ENCODE data around the gene PIGZ.

Gene PIGZ

DNA sequence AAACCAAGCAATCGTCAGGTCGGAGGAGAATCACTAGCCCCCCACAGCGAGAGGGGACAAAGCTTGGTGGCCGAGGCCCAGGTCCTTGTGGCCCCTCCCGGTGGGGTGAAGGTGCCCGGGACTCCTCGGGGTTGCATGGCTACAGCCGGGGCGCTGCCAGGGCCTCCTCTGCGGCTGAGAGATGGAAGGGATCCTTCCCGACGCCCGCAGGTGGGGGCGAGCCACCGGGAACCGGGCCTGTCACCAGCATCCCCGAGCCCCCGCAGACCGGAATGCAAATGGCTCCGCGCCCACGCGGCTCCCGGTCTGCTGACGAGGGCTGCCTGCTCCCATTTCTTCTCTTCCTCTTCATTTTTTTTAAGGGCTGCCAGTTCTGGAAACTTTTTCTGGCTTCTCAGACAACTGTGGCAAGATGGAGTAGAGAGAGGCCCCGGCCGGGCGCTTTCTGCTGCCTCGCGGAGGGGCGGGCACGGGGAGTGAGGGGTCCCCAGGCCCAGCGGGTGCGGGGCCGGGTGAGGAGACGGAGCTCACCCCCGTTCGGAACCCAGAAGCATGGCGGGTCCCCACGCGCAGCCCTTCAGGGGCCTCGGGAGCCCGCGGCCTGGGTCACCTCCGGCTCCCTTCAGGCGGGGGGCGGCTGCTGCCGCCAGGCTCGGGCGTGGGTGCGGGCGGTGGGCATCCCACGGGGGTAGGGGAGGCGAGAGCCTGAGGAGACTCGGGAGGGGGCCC, 33.5 kb upstream of the PIGZ start:
- no peak for DNase-seq (ENCODE audit: low read depth)

- DNase-seq (ENCODE audit: low read depth), result no peak
These were observed 32.7 kb upstream of the PIGZ start for GRCh38 chr3:197001106-197001971.

DNA sequence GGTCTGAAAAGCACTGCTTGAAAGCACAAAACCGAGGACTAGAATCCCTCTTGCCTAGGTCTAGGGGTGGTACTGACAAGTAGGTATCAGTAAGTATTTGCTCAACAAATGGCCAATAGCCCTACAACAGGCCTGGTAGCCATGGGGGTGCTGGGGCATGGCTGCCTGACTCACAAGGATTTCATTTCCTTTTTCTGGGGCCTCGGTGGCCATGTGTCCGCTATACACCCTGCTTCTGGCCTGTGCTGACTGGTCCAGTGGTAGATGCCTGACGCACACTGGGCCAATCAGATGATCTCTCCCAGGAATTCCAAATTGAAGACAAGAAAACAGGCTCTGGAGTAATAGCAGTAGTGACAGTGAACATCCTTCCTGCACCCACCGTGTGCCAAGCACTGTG, 31.6 kb upstream of the PIGZ start:
- no peak for DNase-seq (ENCODE audit: low read depth)

DNA sequence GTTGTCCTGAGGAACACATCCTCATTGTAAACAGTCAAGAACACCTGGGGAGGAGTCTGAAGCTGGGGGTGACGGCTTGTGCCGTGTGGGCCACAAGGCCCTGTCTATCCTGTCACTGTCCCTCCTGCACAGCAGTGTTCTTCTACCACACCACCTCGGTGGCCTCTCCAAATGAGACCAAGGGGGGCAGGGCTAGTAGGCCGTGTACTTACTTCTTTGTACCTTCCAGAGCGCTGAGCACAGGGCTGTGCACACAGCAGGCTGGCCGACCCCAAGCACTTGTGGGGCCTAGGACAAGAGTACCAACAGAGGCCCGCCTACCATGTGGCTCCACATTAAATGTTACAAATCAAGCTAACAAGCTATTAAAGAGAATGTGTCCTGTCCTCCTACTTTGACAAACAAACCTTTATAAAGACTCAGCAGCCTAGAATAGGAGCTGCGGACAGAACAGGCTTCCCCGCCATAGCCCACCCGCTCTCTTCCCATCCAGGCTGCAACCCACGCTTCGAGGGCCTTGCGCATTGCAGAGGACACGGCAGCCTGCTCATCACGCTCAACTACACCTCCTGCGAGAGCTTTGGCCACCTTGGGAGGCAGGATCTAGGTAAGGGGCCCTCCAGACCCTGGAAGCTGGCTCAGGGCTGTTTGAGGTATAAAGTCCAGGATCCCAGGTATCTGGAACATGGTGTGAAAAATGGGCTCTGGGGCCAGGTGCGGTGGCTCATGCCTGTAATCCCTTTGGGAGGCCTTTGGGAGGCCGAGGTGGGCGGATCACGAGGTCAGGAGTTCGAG, 30.5 kb upstream of the PIGZ start:
- DNase-seq (ENCODE audit: low read depth), result no peak

DNA sequence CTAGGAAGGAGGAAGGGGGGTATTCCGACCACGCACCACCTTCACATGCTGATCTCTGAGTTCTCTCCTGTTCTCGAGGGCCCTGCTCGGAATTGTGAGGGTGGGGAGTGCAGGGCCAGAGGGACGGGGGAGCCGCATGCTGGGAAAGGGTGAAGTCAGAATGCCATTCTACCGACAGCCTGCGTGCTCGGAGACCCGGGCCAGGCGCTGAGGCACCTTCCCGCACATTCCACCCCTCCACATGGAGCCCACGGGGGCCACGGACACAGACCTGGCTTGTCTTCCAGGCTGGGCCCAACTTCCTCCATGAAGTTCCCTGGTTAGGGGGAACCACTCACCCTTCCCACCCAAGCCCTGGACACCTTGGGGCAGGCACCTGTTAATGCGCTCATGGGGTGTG, 28.7 kb upstream of the PIGZ start:
- no peak for DNase-seq (ENCODE audit: low read depth)

DNA sequence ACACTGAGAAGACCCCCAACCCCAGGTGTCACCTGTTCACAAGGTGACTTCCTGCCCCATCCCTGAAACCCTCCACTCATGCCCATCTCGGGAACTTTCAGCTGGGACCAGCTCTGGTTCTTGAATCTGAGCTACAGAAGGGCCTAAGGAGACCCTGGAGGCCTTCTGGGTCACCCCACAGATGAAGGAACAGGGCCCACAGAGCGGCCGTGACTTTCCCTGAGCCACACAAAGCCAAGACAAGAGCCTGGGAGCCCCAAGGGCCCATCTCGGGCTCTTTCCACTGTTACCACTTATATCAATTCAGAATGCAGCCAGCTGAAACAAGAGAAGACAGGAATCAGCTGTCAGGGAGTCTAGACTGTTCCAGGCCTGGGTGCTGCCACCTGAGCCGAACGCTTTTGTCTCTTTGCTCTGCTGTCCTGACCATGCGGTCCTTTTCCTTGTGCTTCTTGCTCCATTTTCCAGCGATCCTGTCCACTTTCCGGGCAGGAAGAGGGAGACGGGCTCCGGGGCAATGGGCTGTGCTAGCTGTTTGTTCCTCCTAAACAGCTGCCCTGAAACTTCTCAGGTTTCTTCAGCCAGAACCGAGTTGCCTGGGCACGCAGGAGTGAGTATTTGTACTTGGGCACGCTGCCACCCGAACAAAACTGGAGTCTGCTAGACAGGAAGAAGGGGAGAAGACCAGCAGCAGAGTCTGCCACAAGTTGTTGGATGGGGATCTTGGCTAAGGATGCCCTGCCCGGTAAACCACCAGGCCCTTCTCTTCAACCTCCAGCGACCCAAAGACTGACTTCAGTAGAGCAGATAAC, 28.0 kb upstream of the PIGZ start:
- no peak for DNase-seq (ENCODE audit: low read depth)

DNA sequence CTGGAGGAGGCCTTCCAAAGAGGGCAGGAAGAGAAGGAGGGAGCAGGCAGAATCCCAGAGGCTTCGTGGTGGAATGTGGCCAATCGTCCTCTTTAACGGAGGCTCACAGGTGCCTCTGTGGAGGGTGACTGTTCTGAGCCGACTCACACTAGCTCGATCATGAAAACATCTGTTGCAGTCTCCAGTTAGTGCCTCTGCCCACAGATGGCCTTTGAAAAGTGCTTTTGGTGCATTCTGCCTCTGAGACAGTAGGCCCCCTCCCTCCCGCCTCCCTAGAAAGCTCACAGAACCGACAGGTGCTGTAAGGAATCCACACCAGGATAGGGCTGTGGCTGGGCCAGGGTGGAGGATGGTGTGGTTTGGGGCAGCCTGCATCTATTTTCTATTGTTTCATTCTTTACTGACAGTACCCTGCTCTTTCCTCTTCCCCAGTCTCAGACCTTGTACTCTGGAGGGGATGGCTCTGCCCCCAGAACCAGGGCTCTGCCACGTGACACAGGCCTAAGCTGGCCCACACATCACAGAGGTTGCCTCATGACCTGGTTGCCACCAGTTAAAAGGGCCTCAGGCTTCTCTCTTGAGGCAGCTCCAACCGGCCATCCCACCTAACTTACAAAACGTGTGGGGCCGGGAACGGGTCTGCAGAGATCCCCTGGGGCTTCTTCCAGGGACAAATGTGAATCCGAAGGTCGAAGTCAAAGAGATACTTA, 27.2 kb upstream of the PIGZ start:
- DNase-seq (ENCODE audit: low read depth), result no peak

DNA sequence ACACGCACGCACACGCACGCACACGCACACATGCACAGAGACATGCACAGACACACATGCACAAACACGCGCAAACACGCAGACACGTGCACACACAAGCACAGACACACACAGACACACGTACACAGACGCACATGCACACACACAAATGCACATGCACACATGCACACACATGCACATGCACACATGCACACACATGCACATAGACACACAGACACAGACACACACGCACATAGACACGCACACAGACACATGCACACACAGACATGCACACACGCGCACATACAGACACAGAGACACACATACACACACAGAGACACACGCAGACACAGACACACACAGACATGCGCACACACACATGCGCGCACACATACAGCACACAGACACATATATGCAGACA, 26.4 kb upstream of the PIGZ start:
- no peak for DNase-seq (ENCODE audit: low read depth)

GRCh38 chr3:196994056-196994455, 25.4 kb upstream of the PIGZ start:
- DNase-seq (ENCODE audit: low read depth), result no peak

GRCh38 chr3:196992461-196993065, 23.9 kb upstream of the PIGZ start:
- no peak for DNase-seq (ENCODE audit: low read depth)

GRCh38 chr3:196991581-196992460, 23.2 kb upstream of the PIGZ start:
- no peak for DNase-seq (ENCODE audit: low read depth)

- DNase-seq (ENCODE audit: low read depth), result no peak
These were observed 22.0 kb upstream of the PIGZ start for GRCh38 chr3:196990601-196991007.

- DNase-seq (ENCODE audit: low read depth), result no peak
These were observed 21.2 kb upstream of the PIGZ start for GRCh38 chr3:196989721-196990262.

- DNase-seq (ENCODE audit: low read depth), result no peak
These were observed 19.8 kb upstream of the PIGZ start for GRCh38 chr3:196988241-196989029.

DNA sequence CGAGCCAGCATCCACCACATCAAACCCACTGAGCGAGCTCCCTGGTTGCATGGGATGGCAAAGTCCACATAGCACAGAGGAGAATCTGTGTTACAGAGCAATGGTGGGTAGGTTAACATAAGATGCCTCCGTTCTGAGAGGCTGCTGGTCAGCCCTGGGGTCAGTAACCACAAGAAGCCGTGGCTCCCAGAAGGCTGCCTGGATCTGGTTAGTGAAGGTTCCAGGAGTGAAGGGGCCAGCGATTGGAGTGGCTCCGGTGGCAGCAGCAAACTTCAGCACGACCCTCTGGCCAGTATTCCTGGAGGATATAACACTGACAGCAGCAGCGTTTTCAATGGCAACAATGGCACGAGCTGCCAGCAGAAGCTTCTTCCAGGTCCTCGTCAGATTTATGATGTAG, 18.4 kb upstream of the PIGZ start:
- no peak for DNase-seq (ENCODE audit: low read depth)

DNA sequence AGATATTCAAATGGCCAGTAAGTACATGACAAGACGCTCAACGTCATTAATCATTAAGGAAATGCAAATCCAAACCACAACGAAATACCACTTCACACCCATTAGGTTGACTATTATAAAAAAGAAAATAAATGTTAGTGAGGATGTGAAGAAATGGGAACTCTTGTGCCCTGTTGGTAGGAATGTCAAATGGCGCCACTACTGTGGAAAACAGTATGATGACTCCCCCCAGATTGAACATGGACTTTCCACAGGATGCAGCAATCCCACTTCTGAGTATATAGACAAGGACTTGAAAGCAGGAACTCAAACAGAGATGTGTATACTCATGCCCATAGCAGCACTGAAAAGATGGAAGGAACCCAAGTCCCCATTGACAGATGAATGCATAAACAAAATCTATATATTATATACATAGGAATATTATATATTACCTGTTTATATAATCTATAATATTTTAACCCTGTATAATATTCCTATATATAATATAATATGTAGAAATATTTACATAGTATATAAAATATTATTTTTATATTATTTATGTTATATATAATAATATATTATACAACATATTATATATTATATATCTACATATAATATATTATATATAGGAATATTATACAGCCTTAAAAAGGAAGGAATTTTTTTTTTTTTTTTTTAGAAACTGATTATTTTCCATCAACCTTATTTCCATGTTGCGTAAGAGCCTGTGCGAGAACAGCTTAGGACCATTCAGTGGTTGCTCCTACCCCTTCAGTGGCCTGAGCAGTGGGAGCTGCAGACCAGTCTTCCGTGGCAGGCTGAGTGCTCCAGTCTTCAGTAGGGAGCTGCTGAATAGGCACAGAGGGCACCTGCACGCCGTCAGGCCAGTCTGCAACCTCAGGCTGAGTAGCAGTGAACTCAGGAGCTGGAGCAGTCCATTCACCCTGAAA, 17.6 kb upstream of the PIGZ start:
- DNase-seq (ENCODE audit: low read depth), result no peak

DNA sequence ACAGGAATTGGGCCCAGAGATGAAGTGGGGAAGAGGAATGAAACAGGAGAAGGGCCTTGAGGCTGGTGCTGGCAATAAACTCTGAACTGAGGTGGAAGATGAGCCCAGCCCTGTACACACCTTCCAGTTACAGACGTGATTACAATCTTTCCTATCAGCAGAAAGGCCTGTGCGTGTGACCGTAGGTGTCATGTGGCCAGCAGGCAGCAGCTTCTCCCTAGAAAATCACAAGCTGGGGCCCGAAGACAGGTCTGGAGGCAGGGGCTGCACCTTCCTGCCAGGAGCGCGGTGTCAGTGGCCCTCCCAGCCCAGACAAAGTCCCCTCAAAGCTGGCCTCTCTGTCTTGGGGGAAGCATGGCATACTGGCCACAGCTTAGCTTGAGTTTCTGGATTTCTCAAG, 16.7 kb upstream of the PIGZ start:
- no peak for DNase-seq (ENCODE audit: low read depth)

DNA sequence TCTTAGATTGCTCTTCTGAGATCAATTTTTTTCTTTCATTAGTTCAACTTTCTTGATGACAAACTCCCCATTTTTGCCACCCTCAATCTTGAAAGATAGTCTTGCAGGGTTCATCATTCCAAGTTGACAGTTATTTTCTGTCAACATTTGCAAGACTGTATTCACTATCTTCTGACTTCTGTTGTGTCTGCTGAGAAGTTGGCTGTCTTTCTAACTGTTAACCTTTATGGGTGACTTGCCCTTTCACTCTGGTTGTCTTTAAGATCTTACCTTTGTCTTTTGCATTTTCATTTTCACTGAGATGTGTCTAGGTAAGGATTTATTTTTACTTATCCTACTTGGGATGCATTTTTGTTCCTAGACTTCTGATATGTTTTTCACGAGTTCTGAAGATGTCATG, 14.6 kb upstream of the PIGZ start:
- DNase-seq (ENCODE audit: low read depth), result no peak

Data from fibroblast of the conjunctiva (primary cell).